K562 (cell line): ENCODE data around the gene MSN. TPM values are rescaled to one million over a fixed set of nuclear protein-coding genes. Genes with fewer than 3 reads are reported as not detected.

Experiments used
- ATAC-seq: fragments of 200-7000 bp; cut with Tn5 transposase; 3 replicates; pipeline ENCODE4 v1.9.1; 2020; ENCODE audit warnings: moderate library complexity
- BruUV-seq: library from RNA; stranded (reverse); fragments of 400-500 nt; replicated peaks from 2 replicates; lab custom pipeline; 2021; lab: Mats Ljungman, UMichigan
- CTCF ChIA-PET: fragments of 300-600 bp; formaldehyde crosslinking; extraction: SDS; loops from one replicate; lab custom pipeline; 2021; ENCODE audit warnings: low intra/inter-chr PET ratio; lab: Yijun Ruan, JAX
- POLR2A ChIA-PET: fragments of 300-600, 350-650 bp; sonication (Branson Sonifier 250); formaldehyde crosslinking; extraction: SDS; loops from one replicate; lab custom pipeline; 2021; ENCODE audit warnings: antibody characterized with exemption, inconsistent platforms; lab: Yijun Ruan, JAX
- DNase-seq, 4 experiments: peaks; one replicate each; pipeline versions ENCODE4 v3.0.0 to v3.0.0-alpha.2; 2011 to 2018; ENCODE audit warnings: low spot score in 3 of 4, mixed read lengths in 3 of 4; ENCODE audit errors: extremely low read depth in 1 of 4
- FAIRE-seq: peaks from 2 replicates; lab custom pipeline; 2011; peaks lifted over from hg19 to GRCh38; lab: Jason Lieb, UNC
- H2AFZ ChIP-seq: 2 replicates; pipeline ENCODE4 v1.6.0; 2011; ENCODE audit warnings: low read depth, low read length, control low read depth, inconsistent platforms
- H3K27ac ChIP-seq: fragments of 200-600 bp; 3 replicates; pipeline ENCODE4 v1.8.0; 2011; ENCODE audit warnings: low read depth, mild to moderate bottlenecking, control low read depth, inconsistent platforms, low read length, moderate library complexity, mixed read lengths; ENCODE audit errors: extremely low read depth
- H3K27me3 ChIP-seq, 2 experiments: fragments of 300-600 bp in 1 of 2; 2 replicates in 1 of 2; 3 replicates in 1 of 2; pipeline versions ENCODE4 v1.6.0 to v1.8.0; 2011; ENCODE audit warnings: inconsistent platforms in 2 of 2, low read length in 2 of 2, mild to moderate bottlenecking in 1 of 2, mixed read lengths in 1 of 2, moderate library complexity in 1 of 2; ENCODE audit not compliant: control insufficient read depth in 2 of 2, insufficient read depth in 2 of 2
- H3K36me3 ChIP-seq: fragments of 300-600 bp; 3 replicates; pipeline ENCODE4 v1.8.0; 2011; ENCODE audit warnings: mild to moderate bottlenecking, low read length, inconsistent platforms; ENCODE audit not compliant: control insufficient read depth, insufficient read depth
- H3K4me1 ChIP-seq, 2 experiments: fragments of 200-600 bp in 1 of 2; replicated peaks in 1 of 2; 2 replicates in 1 of 2; 3 replicates in 1 of 2; pipeline versions ENCODE4 v1.5.1 to v1.8.0; 2011; ENCODE audit warnings: inconsistent platforms in 2 of 2, low read length in 2 of 2, mild to moderate bottlenecking in 1 of 2, mixed read lengths in 1 of 2, moderate library complexity in 1 of 2; ENCODE audit not compliant: control insufficient read depth in 2 of 2, insufficient read depth in 2 of 2
- H3K4me2 ChIP-seq: 2 replicates; pipeline ENCODE4 v1.6.1; 2011; ENCODE audit warnings: low read length, control low read depth, inconsistent platforms, mixed read lengths; ENCODE audit not compliant: insufficient read depth
- H3K4me3 ChIP-seq: fragments of 200-600 bp; sonication (generic), shearing (Covaris generic); 2 replicates; pipeline ENCODE4 v1.5.1; 2016; ENCODE audit warnings: control low read depth, inconsistent platforms
- H3K79me2 ChIP-seq: fragments of 200-600 bp; 3 replicates; pipeline ENCODE4 v1.8.0; 2011; ENCODE audit warnings: low read length, inconsistent platforms; ENCODE audit not compliant: control insufficient read depth, insufficient read depth
- H3K9ac ChIP-seq, 2 experiments: 2 replicates each; pipeline versions ENCODE4 v1.6.0 to v1.6.1; 2011; ENCODE audit warnings: low read depth in 2 of 2, low read length in 2 of 2, control low read depth in 1 of 2, inconsistent platforms in 1 of 2, mild to moderate bottlenecking in 1 of 2, mixed read lengths in 1 of 2; ENCODE audit not compliant: insufficient read depth in 1 of 2
- H3K9me1 ChIP-seq: one replicate; pipeline ENCODE4 v1.6.0; 2011; ENCODE audit warnings: inconsistent platforms, mild to moderate bottlenecking, low read length, moderate library complexity; ENCODE audit not compliant: control insufficient read depth, insufficient read depth
- H3K9me3 ChIP-seq: replicated peaks from 2 replicates; pipeline ENCODE4 v1.5.1; 2011; ENCODE audit warnings: low read depth, low read length, inconsistent platforms; ENCODE audit not compliant: control insufficient read depth, insufficient read depth
- H4K20me1 ChIP-seq: replicated peaks from 2 replicates; pipeline ENCODE4 v1.6.1; 2011; ENCODE audit warnings: low read length, inconsistent platforms, mixed read lengths; ENCODE audit not compliant: control insufficient read depth, insufficient read depth
- MXI1 ChIP-seq: IDR thresholded peaks from 2 replicates; pipeline ENCODE4 v1.6.1; 2011; ENCODE audit warnings: low read depth, mild to moderate bottlenecking, improper control_type of control experiment, low read length
- NR2C2 ChIP-seq, 2 experiments: fragments of 200-800 bp in 1 of 2; sonication (Bioruptor generic) in 1 of 2; sonication (generic) in 1 of 2; formaldehyde crosslinking in 1 of 2; IDR thresholded peaks; 2 replicates each; pipeline versions ENCODE4 v1.6.1 to v1.8.0; 2016 to 2022; ENCODE audit warnings: mild to moderate bottlenecking in 1 of 2, missing compliant biosample characterization in 1 of 2, missing genetic modification characterization in 1 of 2, missing genetic modification reagents in 1 of 2
- THAP12 ChIP-seq: fragments of 250-450 bp; sonication (Bioruptor Pico); IDR thresholded peaks from 2 replicates; pipeline ENCODE4 v1.9.0; 2021; ENCODE audit warnings: mild to moderate bottlenecking, inconsistent platforms
- THRA ChIP-seq: fragments of 450-650 bp; IDR thresholded peaks from 2 replicates; pipeline ENCODE4 v1.6.1; 2017; ENCODE audit warnings: mild to moderate bottlenecking, moderate library complexity
- TRIM28 ChIP-seq: fragments of 450-650 bp; IDR thresholded peaks from 2 replicates; pipeline ENCODE4 v1.6.1; 2017
- WGBS: fragments of 100-300 bp; shearing (Covaris generic); methylation state at CpG from one replicate; pipeline ENCODE4 v1.1.6; 2016; ENCODE audit warnings: low coverage, mixed read lengths; ENCODE audit not compliant: insufficient coverage; ENCODE audit errors: missing lambda C conversion rate; 5-methylcytosine and 5-hydroxymethylcytosine counted together
- in situ Hi-C: fragments of 300-500 bp; cut with MboI; formaldehyde crosslinking; loops from 4 replicates; pipeline ENCODE4 v1.15.0; 2018; ENCODE audit warnings: inconsistent platforms, mixed read lengths
- intact Hi-C: fragments of 100-400 bp; cut with micrococcal nuclease; formaldehyde crosslinking; loops from 2 replicates; pipeline ENCODE4 v1.14.2; 2022
- polyA plus RNA-seq, 8 experiments: library from polyadenylated mRNA; depleted of rRNA in 4 of 8; stranded (reverse) in 5 of 8; unstranded in 3 of 8; fragments of >200 nt; fragmentation: Nextera tagmentation in 2 of 8; fragmentation: Illumina TruSeq in 1 of 8; extraction: Ambion mirVana in 2 of 8; extraction: Trizol in 1 of 8; gene quantifications; 2 replicates each; pipeline versions ENCODE4 v1.2.1 to v1.2.3, GENCODE V29; 2011 to 2014; ENCODE audit warnings: inconsistent platforms in 1 of 8, missing spikeins in 1 of 8
- total RNA-seq, 7 experiments: library from RNA; depleted of rRNA in 6 of 7; stranded (reverse); fragments of >200 nt in 6 of 7; fragmentation: Illumina TruSeq in 2 of 7; extraction: Trizol in 2 of 7; gene quantifications; 2 replicates each; pipeline versions ENCODE4 v1.2.1 to v1.2.3, GENCODE V29; 2011 to 2021; ENCODE audit warnings: low replicate concordance in 1 of 7

The MSN gene
- total and polyA plus RNA-seq, 9 of the 15 experiments (the other 6 are each of a cell fraction or from before 2014, with no cell fraction given): 128 to 486 (median 237) TPM

GRCh38 chrX:65634732-65635131, 32.7 kb upstream of the MSN start (continued):
- no peak for TF ChIP-seq THRA

- intact Hi-C loops: no loop called here
- no peak overlapping the region for H3K9ac ChIP-seq
- H3K79me2 ChIP-seq: no peaks in the 10 kb centered on the region
- FAIRE-seq (no peak), DNase-seq (no peak), ATAC-seq (no peak)
- no peaks in the 10 kb centered on the region for H3K36me3 ChIP-seq
- H2AFZ ChIP-seq: no peak overlapping the region
- no peaks in the 10 kb centered on the region for H4K20me1 ChIP-seq
- ChIA-PET CTCF (no interaction called here), POLR2A (interaction anchor here (1.0 kb wide), 1 partner anchor 10 kb away, joined by 4 read pairs; no protein-coding TSS in a partner anchor)
- in situ Hi-C loops: no loop called here
- no peaks in the 10 kb centered on the region for H3K9me3 ChIP-seq
- 41% methylated on average over 3 of the region's 3 CpGs for WGBS
- H3K27me3 ChIP-seq: no peaks in the 10 kb centered on the region
- H3K27ac ChIP-seq: no peak overlapping the region
- H3K9me1 ChIP-seq: no peaks in the 10 kb centered on the region
- H3K4me2 ChIP-seq: no peak overlapping the region
- no peak overlapping the region for H3K4me3 ChIP-seq
- TF ChIP-seq MXI1 (no peak), NR2C2 (CRISPR knock-in tag; IDR thresholded peaks at IDR 0.05) (no peak), NR2C2 (tag; IDR thresholded peaks at IDR 0.05) (no peak), TRIM28 (no peak), THAP12 (CRISPR knock-in tag) (no peak)
- BruUV-seq: no TSS peak
- H3K4me1 ChIP-seq: no peaks in the 10 kb centered on the region; a peak in 1 of 5 replicates
Measured at GRCh38 chrX:65635378-65635777, 32.1 kb upstream of the MSN start.
